Cardiac septum (tissue), 1 donor: ENCODE measurements around the gene RHEB. TPM values are rescaled to one million over a fixed set of nuclear protein-coding genes. Genes with fewer than 3 reads are reported as not detected.

Experiments
- DNase-seq: peaks from one replicate; pipeline ENCODE4 v3.0.0-alpha.2; 2020; ENCODE audit warnings: low spot score
- intact Hi-C: fragments of 100-400 bp; cut with DNase I; formaldehyde crosslinking; loops from one replicate; pipeline ENCODE4 v1.14.0; 2022
- microRNA-seq: library from miRNA; unstranded; fragments of <30 nt; microRNA quantifications from one replicate; pipeline ENCODE4 v1.2.0, GENCODE V29; 2020
- total RNA-seq: library from RNA; stranded (reverse); fragmentation: NEBNext Ultra II Directional; extraction: Animal tissue kit (Norgen Biotek cat#: 25700); gene quantifications from one replicate; pipeline ENCODE4 v1.2.1, GENCODE V29; 2021
- donor health status: DM: no; HTN: no; CAD: no.

RHEB gene
- total RNA-seq, 1 donor from 2014 or later = 113 TPM

DNA sequence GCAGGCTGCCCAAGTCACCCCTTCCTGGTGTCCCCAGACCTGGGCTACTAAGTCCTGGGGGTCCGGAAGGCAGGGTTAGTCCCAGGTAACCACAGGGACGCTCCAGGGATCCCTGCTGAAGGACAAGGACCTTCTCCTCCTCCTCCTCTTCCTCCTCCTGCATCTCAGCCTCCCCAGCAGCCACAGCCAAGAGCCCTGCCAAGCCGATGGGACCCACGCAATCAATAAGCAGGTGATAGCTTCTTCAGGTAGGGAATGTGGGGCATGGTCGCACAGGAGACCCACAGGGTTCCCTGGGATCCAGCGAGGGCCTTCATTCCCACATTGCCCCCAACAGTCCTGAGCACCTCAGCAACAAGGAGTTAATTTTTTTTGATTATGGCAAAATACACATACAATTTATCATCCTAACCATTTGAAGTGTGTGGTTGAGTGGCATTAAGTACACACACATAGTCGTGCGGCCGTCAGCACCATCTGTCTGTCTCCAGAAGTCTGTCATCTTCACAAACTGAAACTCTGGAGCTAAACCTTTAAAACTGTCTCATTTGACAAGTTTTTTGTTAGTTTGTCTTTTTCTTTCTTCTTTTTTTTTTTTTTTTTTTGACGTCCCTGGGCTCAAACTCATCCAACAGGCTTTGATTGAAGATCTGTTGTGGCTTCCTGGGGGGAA is 91.9 kb downstream of the RHEB start:
- no peak for DNase-seq
- intact Hi-C loops = no loop called here

DNA sequence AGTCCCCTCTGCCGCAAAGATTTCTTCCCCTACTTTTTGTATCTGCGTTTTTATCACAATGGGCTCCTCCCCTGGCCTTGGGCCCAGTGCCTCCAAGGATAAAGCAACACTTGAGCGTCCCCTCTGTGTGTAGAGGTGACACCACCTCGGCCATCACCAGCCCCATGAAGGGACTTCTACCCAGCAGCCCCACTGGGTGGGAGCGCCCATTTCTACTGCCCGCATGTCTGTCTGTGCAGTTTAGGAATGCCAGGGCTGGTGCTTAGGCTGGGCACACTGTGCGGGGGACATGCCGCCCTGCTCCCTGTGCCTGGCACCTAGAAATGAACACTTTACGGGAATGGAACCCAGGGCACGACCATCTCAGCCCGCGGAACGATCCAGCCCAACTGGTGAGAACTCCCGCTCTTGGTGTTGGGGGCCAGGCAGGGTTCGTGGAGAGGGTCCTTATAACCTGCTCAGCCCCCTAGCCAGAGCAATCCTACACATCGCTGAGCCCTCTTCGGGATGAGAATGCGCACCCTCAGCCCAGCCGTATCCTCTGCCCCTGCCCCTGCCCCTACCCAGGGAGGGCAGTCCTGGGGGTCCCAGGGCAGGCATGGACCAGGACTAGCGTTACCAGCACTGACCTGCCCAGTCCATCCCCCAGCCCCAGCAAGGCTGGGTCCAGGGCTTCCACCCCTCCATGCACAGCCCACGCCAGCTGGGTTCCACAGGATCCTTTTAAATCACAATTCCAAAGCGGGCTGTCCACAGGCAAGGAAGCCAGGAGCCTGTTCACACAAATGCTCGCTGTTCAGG is 92.6 kb downstream of the RHEB start:
- DNase-seq = no peak
- intact Hi-C loops = no loop called here

DNA sequence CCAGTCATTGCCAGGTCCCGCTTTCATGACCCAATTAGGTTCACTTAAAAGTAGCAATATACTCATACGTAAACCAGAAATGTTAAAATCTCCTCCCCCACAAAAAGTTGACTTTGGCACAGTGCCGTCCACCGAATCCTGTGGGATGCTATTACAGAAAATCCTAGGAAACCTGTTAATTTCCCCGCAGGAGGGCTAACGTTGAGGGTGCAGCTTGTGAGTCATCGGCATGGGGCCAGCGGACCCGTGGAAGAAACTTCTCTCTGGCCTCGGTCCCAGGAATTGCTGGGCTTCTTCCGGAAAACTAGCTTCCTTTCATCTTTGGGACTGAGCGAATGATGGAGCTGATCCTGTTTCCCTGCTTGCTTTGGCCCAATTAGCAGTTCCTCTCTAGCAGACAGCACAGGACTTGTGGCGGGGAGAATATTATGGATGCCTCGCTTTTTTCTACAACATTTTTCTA is 93.2 kb downstream of the RHEB start:
- intact Hi-C loops = no loop called here
- no peak for DNase-seq

DNA sequence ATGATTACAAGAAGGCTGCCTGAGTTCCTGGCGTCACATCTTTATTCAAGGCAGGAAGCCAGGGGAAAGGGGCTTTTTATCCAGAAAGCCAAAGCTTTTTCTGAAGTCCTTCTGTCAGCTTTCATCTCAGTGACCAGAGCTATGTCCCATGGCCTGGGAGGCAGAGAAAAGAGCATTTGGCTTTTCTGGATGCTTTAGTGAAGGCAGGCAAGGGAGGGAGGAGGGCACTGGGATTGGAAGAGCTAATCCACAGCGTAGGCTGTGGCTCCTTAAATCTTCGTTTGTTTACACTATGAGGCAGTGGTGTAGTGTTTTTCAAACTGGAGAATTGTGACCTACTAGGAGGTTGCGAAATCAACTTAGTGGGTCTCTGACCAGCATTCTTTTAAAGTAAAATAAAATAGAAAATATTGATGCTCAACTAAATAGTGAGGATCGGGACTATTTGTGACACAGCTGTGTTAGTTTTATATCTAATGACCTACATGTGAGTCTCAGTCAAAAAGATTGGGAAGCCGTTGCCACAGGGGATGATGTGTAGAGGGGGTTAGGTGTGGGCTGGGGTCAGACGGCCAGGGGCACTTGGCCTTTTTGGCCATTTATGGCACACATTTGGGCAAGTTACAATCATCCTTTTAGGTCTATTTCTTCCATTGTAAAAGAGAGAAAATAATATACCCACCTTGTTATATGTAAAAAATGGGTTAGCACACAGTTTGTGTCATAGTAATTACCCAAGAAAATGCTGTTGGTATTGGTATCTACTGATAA is 93.8 kb downstream of the RHEB start:
- intact Hi-C loops = no loop called here
- no peak for DNase-seq

DNA sequence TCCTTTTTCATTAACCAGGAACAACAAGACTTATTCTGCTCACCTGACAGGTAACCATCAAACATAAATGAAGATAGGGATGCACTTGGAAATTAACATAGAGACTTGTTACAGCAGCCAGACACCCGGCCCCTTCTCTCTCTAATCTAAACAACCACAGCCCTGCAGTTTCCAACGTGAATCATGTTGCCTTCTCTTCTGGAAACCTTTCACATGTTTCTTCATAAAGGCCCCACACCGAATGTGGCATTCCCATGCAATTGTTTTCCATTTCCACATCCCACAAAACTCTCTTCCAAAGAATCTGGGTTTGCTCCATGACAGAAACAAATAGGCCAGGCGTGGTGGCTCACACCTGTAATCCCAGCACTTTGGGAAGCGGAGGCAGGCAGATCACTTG is 94.9 kb downstream of the RHEB start:
- no peak for DNase-seq
- intact Hi-C loops = no loop called here

DNA sequence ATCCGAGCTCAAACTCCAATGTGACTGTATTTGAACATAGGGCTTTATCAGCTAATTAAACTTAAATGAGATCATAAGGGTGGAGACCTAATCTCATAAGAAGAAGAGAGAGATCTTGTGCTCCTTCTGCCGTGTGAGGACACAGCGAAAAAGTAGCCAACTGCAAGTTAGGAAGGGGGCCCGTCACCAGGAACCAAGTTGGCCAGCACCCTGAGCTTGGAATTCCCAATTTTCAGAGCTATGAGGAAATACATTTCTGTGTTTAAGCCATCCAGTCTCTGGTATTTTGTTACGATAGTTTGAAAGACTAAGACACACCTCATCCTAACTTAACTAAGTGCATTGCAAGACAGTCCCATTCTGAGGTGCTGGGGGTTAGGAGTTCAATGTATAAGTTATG is 95.8 kb downstream of the RHEB start:
- intact Hi-C loops = no loop called here
- no peak for DNase-seq

DNA sequence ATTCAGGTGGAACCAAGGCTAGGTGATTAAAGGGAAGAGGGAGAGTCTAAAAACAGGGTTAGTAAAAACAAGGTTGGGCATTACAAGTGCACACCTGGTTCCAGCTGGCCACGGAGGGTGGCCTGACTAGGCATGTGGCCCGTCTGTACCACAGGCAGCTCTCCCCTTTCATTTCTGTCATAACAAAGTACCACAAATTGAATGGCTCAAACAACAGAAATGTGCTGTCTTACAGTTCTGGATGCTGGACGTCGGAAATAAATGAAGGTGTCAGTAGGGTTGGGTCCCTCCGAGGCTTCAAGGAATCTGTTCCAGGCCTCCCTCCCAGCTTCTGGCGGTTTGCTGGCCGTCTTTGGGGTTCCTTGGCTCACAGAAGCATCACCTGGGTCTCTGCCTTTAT is 96.5 kb downstream of the RHEB start:
- intact Hi-C loops = no loop called here
- DNase-seq = no peak

DNA sequence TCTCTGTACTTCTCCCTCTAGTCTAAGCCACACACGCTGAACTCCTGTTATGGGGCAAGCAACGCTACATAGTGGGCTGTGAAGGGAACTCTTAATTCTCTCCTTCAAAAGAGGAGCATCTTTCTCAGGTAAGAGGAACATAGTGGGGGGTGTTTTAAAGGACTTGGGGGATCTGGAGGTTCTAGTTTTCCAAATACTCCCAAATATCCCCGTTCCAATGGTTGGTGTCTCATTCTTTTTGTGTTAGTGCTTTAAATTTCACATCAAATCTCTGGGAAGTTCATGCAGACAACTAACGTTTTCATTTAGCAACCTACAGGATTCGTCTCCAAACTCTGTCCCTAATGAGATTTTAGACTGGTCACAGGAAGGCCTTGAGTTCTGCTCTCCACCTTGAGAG is 97.5 kb downstream of the RHEB start:
- no peak for DNase-seq

DNA sequence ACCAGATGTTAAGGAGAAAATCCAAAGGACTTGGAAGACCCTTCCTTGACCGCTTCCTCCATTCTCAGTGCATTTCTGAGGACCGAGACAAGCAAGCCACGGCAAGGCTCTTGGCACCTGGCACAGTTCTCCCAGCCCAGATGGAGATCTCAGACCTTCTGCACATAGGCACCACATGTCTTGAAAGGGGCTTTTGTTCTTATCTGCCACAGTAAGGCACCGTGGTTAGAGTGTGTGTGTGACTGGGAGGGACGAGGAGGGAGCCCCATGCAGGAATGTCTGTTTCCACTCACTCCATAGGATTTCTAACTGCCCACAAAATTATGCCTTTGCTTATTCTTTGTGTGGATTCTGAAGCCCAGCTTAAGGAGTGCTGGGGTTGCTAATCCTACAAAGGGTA is 99.6 kb downstream of the RHEB start:
- intact Hi-C loops = no loop called here

More for the DNA sequence above, 97.5 kb downstream of the RHEB start:
- intact Hi-C loops = no loop called here

DNA sequence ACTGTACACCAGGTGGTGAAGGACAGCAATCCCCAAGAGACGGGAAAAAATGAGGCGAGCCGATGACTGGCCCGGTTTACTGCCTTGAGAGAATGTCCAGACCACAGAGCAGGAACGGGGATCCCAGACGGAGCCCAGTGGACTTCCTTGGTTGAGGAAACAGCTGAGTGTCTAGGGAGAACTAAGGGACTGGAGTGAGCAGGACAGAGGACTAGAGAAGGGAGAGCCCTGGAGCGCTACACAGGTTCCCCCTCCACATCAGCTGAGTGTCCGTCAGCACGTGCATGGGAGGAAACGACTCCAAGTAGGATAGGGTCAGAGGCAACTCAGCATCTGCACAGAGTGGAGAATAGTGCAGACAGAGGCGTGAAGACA is 102.8 kb downstream of the RHEB start:
- no peak for DNase-seq
- intact Hi-C loops = no loop called here

More for the DNA sequence above, 99.6 kb downstream of the RHEB start:
- no peak for DNase-seq

DNA sequence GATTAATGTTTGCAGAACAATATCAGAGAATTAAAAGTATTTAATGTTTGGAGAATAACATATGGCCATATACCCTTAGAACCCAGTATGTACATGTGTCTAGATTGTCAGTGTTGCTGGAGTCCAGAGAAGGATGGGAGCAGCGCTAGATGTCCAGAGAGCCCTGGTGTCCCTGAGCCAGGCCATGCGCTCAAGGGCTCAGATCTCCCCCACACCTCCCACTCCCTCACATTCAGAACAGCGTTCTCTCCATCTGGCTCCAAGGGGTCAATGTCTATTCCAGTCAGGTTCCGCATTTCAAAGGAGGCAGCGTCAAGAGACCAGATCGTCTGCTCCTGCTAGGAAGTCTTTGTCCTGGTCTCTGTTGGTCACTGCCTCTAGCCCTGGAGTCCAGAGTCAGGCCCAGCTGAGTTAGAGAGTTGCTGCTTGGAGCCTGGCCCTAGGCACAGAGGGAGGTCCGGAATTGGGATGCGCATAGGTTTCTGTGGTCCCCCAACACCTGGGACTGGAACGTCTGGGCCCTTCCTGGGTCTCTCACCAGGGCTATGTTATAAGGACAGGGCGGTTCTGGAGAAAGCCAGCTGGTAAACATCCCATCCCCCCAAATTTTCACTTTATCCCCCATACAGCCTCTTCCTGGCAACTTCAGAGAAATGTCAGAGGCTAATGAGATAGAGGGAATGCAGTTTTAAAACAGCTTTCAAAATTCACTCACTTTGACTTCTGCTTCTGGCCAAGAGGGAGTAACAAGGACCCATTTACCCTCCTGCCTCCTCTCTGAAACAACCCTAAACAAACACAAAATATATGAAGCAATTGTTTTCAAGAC is 103.4 kb downstream of the RHEB start:
- intact Hi-C loops = no loop called here
- DNase-seq = no peak

Small RNA genes lying within 50 kb of the gene (microRNA-seq; reads per million reads assigned to microRNA genes)
- gene MIR3907 = not detected

Other genes starting within 250 kb of the RHEB start
- 32.6 TPM for gene NUB1, start 178.1 kb downstream of the RHEB start, total RNA-seq
- not detected for gene WDR86, start 109.9 kb downstream of the RHEB start, total RNA-seq
- gene CRYGN, start 79.8 kb downstream of the RHEB start, total RNA-seq = not detected